Heart left ventricle (tissue), 13 donors: ENCODE measurements around the gene SZT2.

Experiments
- POLR2A ChIP-seq, 2 donors: fragments of 450-650 bp; IDR thresholded peaks; one replicate each; pipeline ENCODE4 v1.6.1; 2017; ENCODE audit warnings: antibody characterized with exemption in 2 of 2, mild to moderate bottlenecking in 2 of 2, moderate library complexity in 2 of 2
- TF ChIP-seq, protein P1 (sequence below), 12 donors: fragments of 200-600 bp; sonication (generic) in 4 of 12; IDR thresholded peaks; one replicate each; pipeline versions ENCODE4 v1.5.0 to v1.8.0; 2018 to 2022; ENCODE audit warnings: antibody characterized with exemption in 12 of 12, mild to moderate bottlenecking in 5 of 12
- donor health status: ischemic (EF 13 %, LVEDD 7.1; RV severe dilation, severe dysfunction).
- donor health status: DM: no; HTN: yes; CAD: no.
- donor health status: DM: no; HTN: no; CAD: no.
- donor health status: ischemic (EF 25% LVEDD 6.9; RV normal size, moderate dysfunction).
- donor health status: ischemic (EF 25% LVEDD 5.7; RV mildly dilated, moderate dysfunction).
- donor health status: ischemic (EF 35%, LVEDD 5.7; RV mildly dilated, moderate dysfunction).
- donor health status: nonischemic (EF 11% LVEDD 7.7; RV severe dilation, severe dysfunction).
- donor health status: DM: yes; HTN: yes; CAD: no.
- donor health status: PGD.
- donor health status: ischemic (EF 29% LVEDD 5.4; RV normal size, mild dysfunction).
- donor health status: nonischemic (EF 23%, LVEDD 6.1; RV moderate dilation, normal function).

GRCh38 chr1:43460988-43461693, 71.4 kb downstream of the SZT2 start:
- no peak for TF ChIP-seq POLR2A (IDR thresholded peaks at IDR 0.05)
- TF ChIP-seq, protein P1, sequence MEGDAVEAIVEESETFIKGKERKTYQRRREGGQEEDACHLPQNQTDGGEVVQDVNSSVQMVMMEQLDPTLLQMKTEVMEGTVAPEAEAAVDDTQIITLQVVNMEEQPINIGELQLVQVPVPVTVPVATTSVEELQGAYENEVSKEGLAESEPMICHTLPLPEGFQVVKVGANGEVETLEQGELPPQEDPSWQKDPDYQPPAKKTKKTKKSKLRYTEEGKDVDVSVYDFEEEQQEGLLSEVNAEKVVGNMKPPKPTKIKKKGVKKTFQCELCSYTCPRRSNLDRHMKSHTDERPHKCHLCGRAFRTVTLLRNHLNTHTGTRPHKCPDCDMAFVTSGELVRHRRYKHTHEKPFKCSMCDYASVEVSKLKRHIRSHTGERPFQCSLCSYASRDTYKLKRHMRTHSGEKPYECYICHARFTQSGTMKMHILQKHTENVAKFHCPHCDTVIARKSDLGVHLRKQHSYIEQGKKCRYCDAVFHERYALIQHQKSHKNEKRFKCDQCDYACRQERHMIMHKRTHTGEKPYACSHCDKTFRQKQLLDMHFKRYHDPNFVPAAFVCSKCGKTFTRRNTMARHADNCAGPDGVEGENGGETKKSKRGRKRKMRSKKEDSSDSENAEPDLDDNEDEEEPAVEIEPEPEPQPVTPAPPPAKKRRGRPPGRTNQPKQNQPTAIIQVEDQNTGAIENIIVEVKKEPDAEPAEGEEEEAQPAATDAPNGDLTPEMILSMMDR (IDR thresholded peaks at IDR 0.05) = no peak
